Activated gamma-delta T cell treated with anti-CD3 and anti-CD28 coated beads, Interleukin-2, amount 50 U/mL, for 16 hours (primary cell): Measurements from ENCODE around the gene TENM3.
"Not testable (repeated sequence)": the region's sequence is repeated elsewhere in the genome, so short reads cannot be mapped to it uniquely, and the experiment has no call there.

Experiments
- DNase-seq: peaks from one replicate; pipeline ENCODE4 v3.0.0-alpha.2; 2020; ENCODE audit warnings: low read depth

The TENM3 gene

GRCh38 chr4:182339221-182339641 is 96.0 kb downstream of the TENM3 start:
- DNase-seq: no peak

DNA sequence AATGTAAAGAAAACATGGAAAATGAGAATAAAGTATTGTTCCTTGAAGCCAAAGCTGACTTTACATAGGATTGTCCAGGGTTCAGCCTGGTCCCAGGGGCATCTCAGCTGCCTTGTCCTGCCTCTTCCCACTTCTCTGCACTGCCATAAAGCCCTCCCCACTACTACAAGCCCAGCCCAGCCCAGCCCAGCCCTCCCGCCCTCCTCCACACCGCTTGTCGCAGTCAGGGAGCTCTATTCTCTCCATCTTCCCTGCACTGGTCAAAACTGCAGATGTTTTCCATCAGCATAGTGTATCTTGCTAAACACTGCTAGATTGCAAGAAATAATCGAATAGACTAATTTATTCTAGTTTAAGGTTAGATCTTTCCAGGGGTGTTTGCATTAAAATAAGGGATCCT is 100.3 kb downstream of the TENM3 start:
- no peak for DNase-seq

DNA sequence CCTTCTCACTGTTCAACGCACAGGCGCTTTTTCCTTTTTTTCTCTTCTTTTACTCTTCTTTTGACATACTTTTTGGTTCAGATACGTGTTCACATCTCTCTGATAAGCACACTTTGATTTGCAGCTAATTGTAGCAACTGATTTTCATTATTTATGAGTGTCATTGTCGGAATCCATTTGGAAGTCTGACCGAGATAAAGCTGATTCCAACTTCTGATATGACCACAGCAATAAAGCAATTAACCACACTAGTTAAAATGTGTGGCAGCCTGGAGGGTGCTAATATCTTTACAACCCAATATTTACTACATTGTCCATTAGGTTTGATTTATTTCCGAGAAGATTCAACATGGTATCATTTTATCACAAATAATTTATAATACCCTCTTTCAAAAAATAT is 101.8 kb downstream of the TENM3 start:
- DNase-seq: no peak

- DNase-seq: no peak
Measured at GRCh38 chr4:182346250-182346649, 103.0 kb downstream of the TENM3 start.

- DNase-seq: no peak
Measured at GRCh38 chr4:182346675-182347375, 103.6 kb downstream of the TENM3 start.

DNA sequence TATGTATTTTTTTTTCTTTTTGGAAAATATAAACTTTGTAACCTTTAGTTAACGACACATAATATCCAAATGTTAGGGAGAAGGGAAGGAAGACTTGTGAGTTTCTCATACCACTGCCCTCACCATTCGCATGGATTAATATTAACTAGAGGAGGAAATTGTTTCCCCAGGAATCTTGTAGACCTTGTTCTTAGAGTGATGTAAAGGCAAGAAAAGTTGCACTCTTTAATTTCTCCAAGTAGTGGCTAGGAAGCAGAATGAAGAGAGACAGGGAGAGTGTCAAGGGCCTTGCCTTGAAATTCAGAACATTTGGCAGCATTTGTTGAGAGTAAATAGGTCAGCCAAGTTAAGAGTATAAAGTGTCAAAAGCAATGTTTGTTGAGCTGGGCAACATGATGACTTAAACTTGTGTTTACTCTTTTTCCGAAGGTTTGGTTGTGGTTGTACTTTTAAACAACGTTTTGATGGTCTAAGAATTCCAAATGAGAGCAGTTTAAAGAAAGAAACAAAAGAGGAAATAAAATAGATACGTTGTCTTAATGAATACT is 105.7 kb downstream of the TENM3 start:
- no peak for DNase-seq

DNA sequence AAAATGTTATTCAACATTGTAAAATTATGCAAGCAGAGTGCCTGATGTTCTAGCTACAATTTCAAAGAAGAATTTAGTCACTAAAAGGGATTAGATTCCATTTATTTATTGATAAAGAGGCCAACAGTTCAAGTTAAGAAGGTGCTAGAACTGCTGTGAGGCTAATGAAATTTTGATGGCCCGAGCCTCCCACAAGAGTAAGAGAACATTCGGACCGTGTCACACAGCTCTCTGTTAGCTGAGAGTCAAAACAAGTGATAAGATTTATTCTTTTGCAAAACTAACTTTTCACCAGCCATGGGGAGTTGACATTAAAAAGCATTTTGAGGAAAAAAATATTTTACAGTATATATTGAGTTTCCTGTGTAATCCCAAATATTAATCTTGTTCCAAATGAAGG is 106.8 kb downstream of the TENM3 start:
- DNase-seq: no peak

DNA sequence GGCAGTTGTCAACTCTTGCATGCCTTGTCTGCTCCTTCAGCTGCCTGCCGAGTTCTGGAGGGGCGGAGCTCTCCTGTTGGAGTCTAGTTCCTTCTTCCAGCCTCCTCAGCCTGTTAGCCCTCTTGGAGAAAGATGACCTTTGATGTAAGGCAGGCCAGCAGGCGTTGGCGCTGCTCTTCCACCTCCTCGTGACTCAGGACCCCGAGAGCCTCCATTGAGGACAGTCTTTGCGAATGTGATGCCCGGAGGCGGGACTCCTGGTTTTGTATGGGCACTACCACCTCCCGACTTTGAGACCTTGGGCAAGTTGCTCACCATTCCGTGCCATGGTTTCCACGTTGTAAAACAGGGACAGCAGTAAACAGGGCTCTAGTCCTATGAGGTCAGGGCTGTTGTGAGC is 108.3 kb downstream of the TENM3 start:
- no peak for DNase-seq

- no peak for DNase-seq
Measured at GRCh38 chr4:182354106-182354505, 110.9 kb downstream of the TENM3 start.

GRCh38 chr4:182354867-182355266 is 111.7 kb downstream of the TENM3 start:
- DNase-seq: no peak

GRCh38 chr4:182367153-182367552 is 124.0 kb downstream of the TENM3 start:
- no peak for DNase-seq

DNA sequence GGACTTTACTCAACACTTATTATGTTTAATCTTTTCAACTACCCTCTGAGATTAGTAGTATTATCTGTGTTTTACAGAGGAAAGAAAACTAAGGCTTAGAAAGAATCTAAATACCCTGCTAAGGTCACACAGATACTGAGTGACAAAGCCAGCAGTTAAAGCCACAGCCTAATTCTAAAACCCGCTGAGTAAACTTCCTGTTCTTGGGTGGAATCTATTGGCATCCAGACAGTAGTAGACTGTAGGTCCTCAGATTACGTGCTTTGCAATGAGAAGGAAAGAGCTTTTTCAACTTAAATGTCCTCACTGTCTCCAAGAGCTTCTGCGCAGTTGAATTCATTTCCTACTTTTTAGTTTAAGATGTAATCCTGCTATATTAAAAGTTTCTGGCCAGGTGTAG is 126.0 kb downstream of the TENM3 start:
- DNase-seq: no peak

DNA sequence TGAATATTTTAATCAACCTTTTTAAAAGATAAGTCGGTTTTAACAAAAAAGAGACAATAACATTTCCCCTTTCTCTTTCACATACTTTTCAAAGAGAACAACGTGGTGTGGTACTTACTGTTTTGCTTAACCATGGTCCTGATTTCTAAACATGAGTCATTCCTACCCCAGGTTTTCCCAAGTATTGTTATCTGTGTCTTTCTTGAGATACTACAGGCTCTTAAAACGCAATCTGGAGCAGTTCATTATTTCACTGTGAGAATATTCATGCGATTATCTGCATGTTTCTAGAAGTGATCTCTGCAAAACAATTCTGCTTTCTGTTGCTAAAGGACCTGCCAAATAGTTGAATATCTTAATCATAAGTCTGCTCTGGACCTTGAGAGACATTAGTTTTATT is 127.3 kb downstream of the TENM3 start:
- DNase-seq: no peak

DNA sequence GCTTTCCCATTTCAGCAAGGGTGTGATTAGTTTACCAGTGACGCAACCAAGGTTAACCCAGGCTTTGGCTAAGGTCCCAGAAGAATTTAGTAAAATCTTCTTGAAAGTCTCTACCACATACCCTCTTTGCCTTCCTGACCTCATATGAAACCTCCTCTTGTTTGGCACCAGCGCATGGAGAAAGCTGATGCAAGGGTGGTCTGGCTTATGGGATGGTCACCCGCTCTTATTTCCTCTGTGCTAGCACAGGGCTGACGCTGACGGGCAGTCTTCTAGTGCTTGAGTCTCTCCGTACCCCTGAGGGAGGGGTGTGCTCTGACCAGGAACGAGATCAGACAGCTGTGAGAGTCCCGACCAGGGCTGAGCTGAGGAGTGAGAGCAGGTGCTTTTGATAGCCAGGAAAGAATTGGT is 137.6 kb downstream of the TENM3 start:
- DNase-seq: no peak

GRCh38 chr4:182382941-182383340 is 139.7 kb downstream of the TENM3 start:
- DNase-seq: no peak

- no peak for DNase-seq
Measured at GRCh38 chr4:182384631-182385091, 141.5 kb downstream of the TENM3 start.

DNA sequence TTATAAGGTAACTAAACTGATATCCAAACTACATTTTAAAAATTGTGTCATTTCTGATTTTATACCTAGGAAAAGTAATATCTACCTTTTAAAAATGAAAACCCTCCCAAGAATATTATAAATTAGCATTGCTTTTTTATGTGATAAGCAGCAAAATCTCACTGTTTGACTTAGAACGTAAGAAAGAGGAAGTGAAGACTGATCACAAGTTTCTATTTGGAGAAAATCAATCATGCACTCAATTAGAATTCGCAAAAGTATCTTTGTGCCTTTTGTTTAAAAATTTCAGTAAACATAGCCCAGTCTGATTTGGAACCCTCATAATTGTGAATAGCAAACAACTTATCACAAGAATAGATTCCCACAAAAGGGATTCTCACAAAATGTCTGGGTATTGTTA is 142.7 kb downstream of the TENM3 start:
- no peak for DNase-seq

DNA sequence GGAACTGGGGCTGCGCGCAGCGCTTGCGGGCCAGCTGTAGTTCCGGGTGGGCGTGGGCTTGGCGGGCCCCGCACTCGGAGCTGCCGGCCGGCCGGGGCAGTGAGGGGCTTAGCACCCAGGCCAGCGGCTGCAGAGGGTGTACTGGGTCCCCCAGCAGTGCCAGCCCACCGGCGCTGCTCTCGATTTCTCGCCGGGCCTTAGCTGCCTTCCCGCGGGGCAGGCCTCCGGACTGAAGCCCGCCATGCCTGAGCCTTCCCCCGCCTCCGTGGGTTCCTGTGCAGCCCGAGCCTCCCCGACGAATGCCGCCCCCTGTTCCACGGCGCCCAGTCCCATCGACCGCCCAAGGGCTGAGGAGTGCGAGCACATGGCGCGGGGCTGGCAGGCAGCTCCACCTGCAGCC is 143.4 kb downstream of the TENM3 start:
- not testable (repeated sequence) for DNase-seq

DNA sequence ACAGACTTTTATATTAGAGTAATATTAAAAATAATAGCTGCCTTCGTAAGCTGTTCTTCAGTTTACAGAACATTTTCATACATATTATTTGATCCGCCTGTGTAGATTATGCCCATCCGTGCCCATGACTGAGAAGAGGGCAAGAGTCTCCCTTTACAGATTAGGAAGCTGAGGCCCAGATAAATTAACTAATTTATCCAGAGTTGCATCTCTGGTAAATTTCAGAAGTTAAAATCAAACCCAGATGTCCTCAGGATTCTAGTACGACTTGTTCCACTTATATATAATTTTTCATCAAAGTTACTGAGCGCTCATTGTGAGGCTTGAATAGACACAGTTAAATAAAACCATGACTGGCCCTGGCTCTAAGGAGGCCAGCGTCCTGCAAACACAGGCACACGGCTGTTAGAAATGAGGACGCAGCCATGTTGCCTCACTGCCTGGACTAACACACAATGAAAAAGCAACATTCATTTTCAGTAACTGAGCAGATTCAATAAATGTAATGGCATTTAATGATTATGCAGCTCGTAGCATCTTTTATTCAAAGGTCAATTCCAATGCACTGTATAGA is 148.0 kb downstream of the TENM3 start:
- no peak for DNase-seq

DNA sequence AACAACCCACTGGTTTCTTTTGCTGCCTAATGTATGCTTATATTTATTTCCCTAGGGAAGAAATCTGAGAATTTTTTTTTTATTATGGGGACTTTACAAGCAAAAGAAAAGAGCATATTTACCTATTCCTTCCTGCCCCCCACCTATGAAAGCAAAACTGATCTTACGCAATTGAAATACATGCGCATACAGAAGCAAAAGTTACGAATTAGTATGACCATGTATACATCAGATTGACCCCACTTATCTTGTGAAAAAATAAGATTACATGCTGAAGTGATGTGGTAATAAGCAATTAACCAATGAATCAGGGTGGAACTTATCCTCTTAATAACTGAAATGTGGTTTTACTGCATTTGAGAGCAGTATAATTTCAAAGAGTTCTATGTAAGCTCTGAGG is 151.0 kb downstream of the TENM3 start:
- no peak for DNase-seq

DNA sequence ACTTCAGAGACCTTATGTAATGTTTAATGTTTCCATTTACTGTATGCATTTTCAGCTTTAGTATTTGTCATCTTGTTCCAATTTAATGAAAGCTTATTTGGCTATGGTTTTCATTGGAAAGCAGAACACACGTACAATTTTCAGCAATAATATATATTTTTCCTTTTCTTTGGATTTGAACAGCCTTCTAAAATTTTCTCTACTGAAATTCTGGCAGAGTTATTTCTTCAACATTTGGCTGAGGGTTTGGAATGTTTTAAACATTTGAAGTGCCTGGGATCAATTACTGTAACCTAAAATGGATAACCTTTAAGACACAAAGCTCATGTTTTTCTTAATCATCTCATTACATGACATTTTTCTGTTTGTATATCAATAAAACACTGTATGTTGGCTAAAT is 156.9 kb downstream of the TENM3 start:
- DNase-seq: no peak

GRCh38 chr4:182400790-182401189 is 157.6 kb downstream of the TENM3 start:
- DNase-seq: no peak

DNA sequence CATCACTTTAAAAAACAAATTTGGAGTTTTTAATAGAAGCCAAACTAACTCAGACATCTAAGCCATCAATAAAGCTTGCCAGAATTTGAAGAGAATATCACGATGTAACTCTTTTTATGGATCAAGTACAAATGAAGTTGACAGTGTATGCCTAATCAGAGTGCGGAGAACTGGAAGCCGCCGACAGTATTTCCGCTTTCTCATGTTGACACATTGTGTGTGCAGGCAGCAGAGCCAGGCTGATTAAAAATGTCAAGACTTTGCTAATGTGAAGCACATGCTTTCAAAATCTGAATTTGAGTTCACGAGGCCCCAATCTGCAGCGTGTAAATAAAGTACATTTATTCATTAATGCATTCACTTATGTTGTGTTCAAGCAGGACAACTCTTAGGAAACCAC is 161.2 kb downstream of the TENM3 start:
- DNase-seq: no peak

GRCh38 chr4:182405087-182405486 is 161.9 kb downstream of the TENM3 start:
- DNase-seq: no peak
